Measurements from ENCODE around the gene RD3L. TPM values are rescaled to one million over a fixed set of nuclear protein-coding genes. Genes with fewer than 3 reads are reported as not detected.
A peak's percentile ranks its signal among the peaks of the same experiment; 100 is the strongest.

Gene RD3L
- total and polyA plus RNA-seq, 2 of the 13 experiments (the other 11 are each of a cell fraction or from before 2014, with no cell fraction given): not detected

DNA sequence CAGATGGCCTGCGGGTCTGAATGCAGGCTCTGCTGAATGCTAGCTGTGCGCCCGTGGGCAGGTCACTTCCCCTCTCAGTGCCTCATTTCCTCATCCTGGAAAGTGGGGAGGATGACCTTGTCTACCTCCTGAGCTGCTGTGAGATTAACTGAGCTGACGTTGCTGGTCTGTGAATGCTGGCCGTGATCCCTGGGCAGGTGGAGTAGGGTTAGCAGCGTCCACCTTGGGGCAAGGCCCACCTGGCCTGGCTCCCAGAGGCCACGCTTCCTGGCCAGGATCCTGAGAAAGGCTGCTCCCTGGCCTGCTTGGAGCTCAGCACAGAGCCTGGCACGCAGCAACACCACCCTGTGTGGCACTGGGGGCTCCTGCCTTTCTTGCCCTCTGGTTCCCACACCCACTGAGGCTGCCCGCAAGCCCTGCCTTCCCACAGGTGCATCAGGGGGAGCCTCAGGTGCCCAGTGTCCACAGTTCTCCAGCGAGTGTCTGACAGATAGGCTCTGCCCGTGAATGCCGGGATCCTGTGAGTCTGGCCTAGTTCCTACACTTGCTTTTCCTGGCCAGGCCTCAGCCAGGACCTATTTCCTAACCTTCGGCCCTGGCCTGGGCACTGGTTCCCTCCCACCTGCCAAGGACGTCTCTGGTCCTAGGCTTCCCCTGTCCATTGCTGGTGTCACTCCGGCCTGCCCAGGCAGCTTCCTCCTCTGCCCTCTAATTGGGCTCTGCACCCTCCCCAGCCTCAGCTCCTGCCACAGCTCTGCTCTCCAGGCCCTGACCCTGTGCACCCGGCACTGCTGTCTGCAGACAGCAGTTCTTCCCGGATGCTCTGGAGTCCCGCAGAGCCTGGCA lies 51.3 kb downstream of the RD3L start (continued):
- peak; percentile 72; the same call in 1 of the 2 replicates for TF ChIP-seq KDM5B (CRISPR knock-in tag; IDR thresholded peaks at IDR 0.05; ENCODE audit: borderline replicate concordance)
- no peak for TF ChIP-seq ZNF678 (CRISPR knock-in tag; IDR thresholded peaks at IDR 0.05)
- TF ChIP-seq, protein P1, sequence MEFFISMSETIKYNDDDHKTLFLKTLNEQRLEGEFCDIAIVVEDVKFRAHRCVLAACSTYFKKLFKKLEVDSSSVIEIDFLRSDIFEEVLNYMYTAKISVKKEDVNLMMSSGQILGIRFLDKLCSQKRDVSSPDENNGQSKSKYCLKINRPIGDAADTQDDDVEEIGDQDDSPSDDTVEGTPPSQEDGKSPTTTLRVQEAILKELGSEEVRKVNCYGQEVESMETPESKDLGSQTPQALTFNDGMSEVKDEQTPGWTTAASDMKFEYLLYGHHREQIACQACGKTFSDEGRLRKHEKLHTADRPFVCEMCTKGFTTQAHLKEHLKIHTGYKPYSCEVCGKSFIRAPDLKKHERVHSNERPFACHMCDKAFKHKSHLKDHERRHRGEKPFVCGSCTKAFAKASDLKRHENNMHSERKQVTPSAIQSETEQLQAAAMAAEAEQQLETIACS (CRISPR knock-in tag; IDR thresholded peaks at IDR 0.05): no peak
- TF ChIP-seq ZNF18 (CRISPR knock-in tag; IDR thresholded peaks at IDR 0.05; ENCODE audit: insufficient replicate concordance): no peak
- no peak for TF ChIP-seq RXRB (CRISPR knock-in tag; IDR thresholded peaks at IDR 0.05; ENCODE audit: borderline replicate concordance)
- TF ChIP-seq PHF21A (CRISPR knock-in tag; IDR thresholded peaks at IDR 0.05): no peak
- peak; percentile 38; the same call in 1 of the 2 replicates for TF ChIP-seq GATAD2A (CRISPR knock-in tag; IDR thresholded peaks at IDR 0.05)
- no peak for TF ChIP-seq ZNF740 (CRISPR knock-in tag; IDR thresholded peaks at IDR 0.05)
- TF ChIP-seq NKX3-1 (CRISPR knock-in tag; IDR thresholded peaks at IDR 0.05): no peak
- TF ChIP-seq HOMEZ (CRISPR knock-in tag; IDR thresholded peaks at IDR 0.05; ENCODE audit: low read depth): no peak
- no peak for TF ChIP-seq HCFC1 (IDR thresholded peaks at IDR 0.05; ENCODE audit: low read depth, low read length)
- TF ChIP-seq TGIF2 (CRISPR knock-in tag; IDR thresholded peaks at IDR 0.05): no peak
- TF ChIP-seq ZNF768 (CRISPR knock-in tag; IDR thresholded peaks at IDR 0.05): peak; percentile 88
- no peak for TF ChIP-seq ZNF530 (CRISPR knock-in tag; IDR thresholded peaks at IDR 0.05; ENCODE audit: low read depth)
- TF ChIP-seq, protein P2, sequence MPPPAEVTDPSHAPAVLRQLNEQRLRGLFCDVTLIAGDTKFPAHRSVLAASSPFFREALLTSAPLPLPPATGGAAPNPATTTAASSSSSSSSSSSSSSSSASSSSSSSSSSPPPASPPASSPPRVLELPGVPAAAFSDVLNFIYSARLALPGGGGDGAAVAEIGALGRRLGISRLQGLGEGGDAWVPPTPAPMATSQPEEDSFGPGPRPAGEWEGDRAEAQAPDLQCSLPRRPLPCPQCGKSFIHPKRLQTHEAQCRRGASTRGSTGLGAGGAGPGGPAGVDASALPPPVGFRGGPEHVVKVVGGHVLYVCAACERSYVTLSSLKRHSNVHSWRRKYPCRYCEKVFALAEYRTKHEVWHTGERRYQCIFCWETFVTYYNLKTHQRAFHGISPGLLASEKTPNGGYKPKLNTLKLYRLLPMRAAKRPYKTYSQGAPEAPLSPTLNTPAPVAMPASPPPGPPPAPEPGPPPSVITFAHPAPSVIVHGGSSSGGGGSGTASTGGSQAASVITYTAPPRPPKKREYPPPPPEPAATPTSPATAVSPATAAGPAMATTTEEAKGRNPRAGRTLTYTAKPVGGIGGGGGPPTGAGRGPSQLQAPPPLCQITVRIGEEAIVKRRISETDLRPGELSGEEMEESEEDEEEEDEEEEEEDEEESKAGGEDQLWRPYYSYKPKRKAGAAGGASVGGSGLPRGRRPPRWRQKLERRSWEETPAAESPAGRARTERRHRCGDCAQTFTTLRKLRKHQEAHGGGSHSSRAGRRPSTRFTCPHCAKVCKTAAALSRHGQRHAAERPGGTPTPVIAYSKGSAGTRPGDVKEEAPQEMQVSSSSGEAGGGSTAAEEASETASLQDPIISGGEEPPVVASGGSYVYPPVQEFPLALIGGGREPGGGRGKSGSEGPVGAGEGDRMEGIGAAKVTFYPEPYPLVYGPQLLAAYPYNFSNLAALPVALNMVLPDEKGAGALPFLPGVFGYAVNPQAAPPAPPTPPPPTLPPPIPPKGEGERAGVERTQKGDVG (CRISPR knock-in tag; IDR thresholded peaks at IDR 0.05; ENCODE audit: borderline replicate concordance): no peak
- TF ChIP-seq, protein P3, sequence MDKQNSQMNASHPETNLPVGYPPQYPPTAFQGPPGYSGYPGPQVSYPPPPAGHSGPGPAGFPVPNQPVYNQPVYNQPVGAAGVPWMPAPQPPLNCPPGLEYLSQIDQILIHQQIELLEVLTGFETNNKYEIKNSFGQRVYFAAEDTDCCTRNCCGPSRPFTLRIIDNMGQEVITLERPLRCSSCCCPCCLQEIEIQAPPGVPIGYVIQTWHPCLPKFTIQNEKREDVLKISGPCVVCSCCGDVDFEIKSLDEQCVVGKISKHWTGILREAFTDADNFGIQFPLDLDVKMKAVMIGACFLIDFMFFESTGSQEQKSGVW (CRISPR knock-in tag; IDR thresholded peaks at IDR 0.05; ENCODE audit: borderline replicate concordance): no peak
- TF ChIP-seq ZNF850 (CRISPR knock-in tag; conservative IDR thresholded peaks at IDR 0.05): no peak
- TF ChIP-seq DNMT3B (CRISPR knock-in tag; conservative IDR thresholded peaks at IDR 0.05): no peak
- no peak for TF ChIP-seq TARDBP (CRISPR knock-in tag; IDR thresholded peaks at IDR 0.05)
- no peak; the same call in 1 of the 2 replicates for TF ChIP-seq ZZZ3 (CRISPR knock-in tag; IDR thresholded peaks at IDR 0.05; ENCODE audit: borderline replicate concordance)
- no peak for TF ChIP-seq MTA3 (CRISPR knock-in tag; IDR thresholded peaks at IDR 0.05)
